ENCODE measurements around the gene TMEFF2. TPM values are rescaled to one million over a fixed set of nuclear protein-coding genes. Genes with fewer than 3 reads are reported as not detected.

Gene TMEFF2
- total RNA-seq, 1 donor from 2014 or later: 0.16 TPM

DNA sequence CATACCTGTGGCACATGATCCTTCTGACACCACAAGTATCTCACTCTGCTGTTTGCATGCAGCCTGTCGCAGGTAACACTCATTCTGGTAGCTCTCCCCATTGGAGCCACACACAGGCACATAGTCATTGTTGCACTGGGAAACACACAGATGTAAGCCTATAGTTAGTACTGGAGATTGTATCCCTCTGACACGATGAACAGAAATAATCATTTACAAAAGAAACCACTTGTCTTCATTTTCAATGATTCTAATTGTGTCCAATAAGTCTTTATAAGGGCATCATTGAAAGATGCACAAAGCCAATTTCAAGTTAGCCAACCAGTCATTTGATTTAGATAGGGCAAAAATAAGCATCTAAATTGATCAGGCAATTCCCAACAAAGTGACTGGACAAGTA lies 10.4 kb downstream of the TMEFF2 start:
- intact Hi-C loops (cut with micrococcal nuclease): no loop called here
- TF ChIP-seq, protein P1, sequence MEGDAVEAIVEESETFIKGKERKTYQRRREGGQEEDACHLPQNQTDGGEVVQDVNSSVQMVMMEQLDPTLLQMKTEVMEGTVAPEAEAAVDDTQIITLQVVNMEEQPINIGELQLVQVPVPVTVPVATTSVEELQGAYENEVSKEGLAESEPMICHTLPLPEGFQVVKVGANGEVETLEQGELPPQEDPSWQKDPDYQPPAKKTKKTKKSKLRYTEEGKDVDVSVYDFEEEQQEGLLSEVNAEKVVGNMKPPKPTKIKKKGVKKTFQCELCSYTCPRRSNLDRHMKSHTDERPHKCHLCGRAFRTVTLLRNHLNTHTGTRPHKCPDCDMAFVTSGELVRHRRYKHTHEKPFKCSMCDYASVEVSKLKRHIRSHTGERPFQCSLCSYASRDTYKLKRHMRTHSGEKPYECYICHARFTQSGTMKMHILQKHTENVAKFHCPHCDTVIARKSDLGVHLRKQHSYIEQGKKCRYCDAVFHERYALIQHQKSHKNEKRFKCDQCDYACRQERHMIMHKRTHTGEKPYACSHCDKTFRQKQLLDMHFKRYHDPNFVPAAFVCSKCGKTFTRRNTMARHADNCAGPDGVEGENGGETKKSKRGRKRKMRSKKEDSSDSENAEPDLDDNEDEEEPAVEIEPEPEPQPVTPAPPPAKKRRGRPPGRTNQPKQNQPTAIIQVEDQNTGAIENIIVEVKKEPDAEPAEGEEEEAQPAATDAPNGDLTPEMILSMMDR (IDR thresholded peaks at IDR 0.05; ENCODE audit: borderline replicate concordance): no peak
- H3K4me3 ChIP-seq: no peak overlapping the region

DNA sequence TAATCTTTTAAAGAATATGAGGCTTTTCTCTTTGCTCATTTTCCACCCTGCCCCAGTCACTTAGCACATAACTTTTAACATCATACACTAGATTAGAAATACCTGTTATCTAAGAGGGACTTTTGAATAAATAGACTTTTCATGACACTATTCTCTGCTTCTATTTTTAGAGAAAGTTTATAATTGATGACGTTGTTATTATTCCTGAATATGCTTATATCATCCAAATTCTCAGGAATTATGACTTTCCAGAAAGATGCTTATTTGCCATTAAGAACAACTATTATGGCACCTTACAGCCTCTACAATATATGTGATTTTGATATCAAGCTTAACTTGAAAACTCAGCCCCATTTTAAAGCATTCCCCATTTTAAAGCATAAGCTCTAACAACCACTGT lies 11.4 kb downstream of the TMEFF2 start:
- intact Hi-C loops (cut with micrococcal nuclease): no loop called here
- H3K9me3 ChIP-seq (replicated peaks): no peaks in the 10 kb centered on the region
- TF ChIP-seq, protein P1 (IDR thresholded peaks at IDR 0.05; ENCODE audit: borderline replicate concordance): no peak
- H3K4me1 ChIP-seq: no peaks in the 10 kb centered on the region
- H3K27ac ChIP-seq (replicated peaks): no peak overlapping the region
- no peaks in the 10 kb centered on the region for H3K36me3 ChIP-seq
- peaks cover 49% of the 10 kb centered on the region for H3K27me3 ChIP-seq (ENCODE audit: low read depth)
- H3K4me3 ChIP-seq: no peak overlapping the region
- DNase-seq: no peak

More for the DNA sequence above, 10.4 kb downstream of the TMEFF2 start:
- no peak overlapping the region for H3K27ac ChIP-seq (replicated peaks)
- no peaks in the 10 kb centered on the region for H3K36me3 ChIP-seq
- no peaks in the 10 kb centered on the region for H3K9me3 ChIP-seq (replicated peaks)
- no peaks in the 10 kb centered on the region for H3K4me1 ChIP-seq
- H3K27me3 ChIP-seq (ENCODE audit: low read depth): peaks cover 59% of the 10 kb centered on the region
- no peak for DNase-seq

DNA sequence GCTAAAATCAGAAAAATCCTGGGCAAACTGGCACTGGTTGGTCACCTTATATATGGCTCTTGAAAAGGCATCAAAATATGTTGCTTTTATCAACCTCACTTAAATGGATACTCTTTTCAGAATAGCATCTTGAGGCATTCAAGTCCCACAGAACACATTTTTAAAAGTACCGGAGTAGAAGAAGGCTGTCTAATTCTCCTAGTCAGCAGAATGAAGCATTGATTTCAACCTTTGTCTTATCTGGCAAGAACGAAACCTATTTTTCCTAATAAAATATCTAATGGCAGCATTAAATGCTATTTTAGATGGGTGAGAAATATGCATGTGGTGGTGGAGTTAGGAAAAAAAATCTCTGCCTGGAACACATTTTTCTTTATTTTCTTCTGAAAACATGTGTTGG lies 27.8 kb downstream of the TMEFF2 start:
- H3K27ac ChIP-seq (replicated peaks): no peak overlapping the region
- peaks cover 11% of the 10 kb centered on the region for H3K27me3 ChIP-seq (ENCODE audit: low read depth)
- DNase-seq: no peak
- intact Hi-C loops (cut with micrococcal nuclease): no loop called here
- TF ChIP-seq, protein P1 (IDR thresholded peaks at IDR 0.05; ENCODE audit: borderline replicate concordance): no peak
- H3K9me3 ChIP-seq (replicated peaks): no peaks in the 10 kb centered on the region
- H3K4me3 ChIP-seq: no peak overlapping the region
- peaks cover 4% of the 10 kb centered on the region for H3K4me1 ChIP-seq
- H3K36me3 ChIP-seq: no peaks in the 10 kb centered on the region

- intact Hi-C loops (cut with micrococcal nuclease): no loop called here
- Histone ChIP-seq H3K4me3 (no peak overlapping the region), H3K4me1 (peaks cover 9% of the 10 kb centered on the region), H3K9me3 (replicated peaks) (no peaks in the 10 kb centered on the region), H3K27me3 (ENCODE audit: low read depth) (peaks cover 11% of the 10 kb centered on the region), H3K27ac (replicated peaks) (no peak overlapping the region), H3K36me3 (no peaks in the 10 kb centered on the region)
- TF ChIP-seq, protein P1 (IDR thresholded peaks at IDR 0.05; ENCODE audit: borderline replicate concordance): no peak
- DNase-seq: no peak
These were observed 28.9 kb downstream of the TMEFF2 start for GRCh38 chr2:192165842-192166241.

- Histone ChIP-seq H3K27ac (replicated peaks) (no peak overlapping the region), H3K4me1 (peaks cover 9% of the 10 kb centered on the region), H3K36me3 (no peaks in the 10 kb centered on the region)
These were observed 32.2 kb downstream of the TMEFF2 start for GRCh38 chr2:192162392-192163042.

More at GRCh38 chr2:192162392-192163042, 32.2 kb downstream of the TMEFF2 start:
- DNase-seq: no peak
- Histone ChIP-seq H3K9me3 (replicated peaks) (no peaks in the 10 kb centered on the region), H3K4me3 (peak overlapping the region; percentile 49), H3K27me3 (ENCODE audit: low read depth) (peaks cover 11% of the 10 kb centered on the region)
- intact Hi-C loops (cut with micrococcal nuclease): loop anchor here (2.0 kb wide), 1 partner anchor 352 kb away; no protein-coding TSS in a partner anchor
- TF ChIP-seq, protein P1 (IDR thresholded peaks at IDR 0.05; ENCODE audit: borderline replicate concordance): peak; percentile 93
